Pancreas (tissue), 10 donors: ENCODE results near the gene NECAB3. TPM values are rescaled to one million over a fixed set of nuclear protein-coding genes. Genes with fewer than 3 reads are reported as not detected.

Source experiments
- ATAC-seq, 4 donors: fragments of 200-7000 bp; cut with Tn5 transposase; one replicate each; pipeline versions ENCODE4 v1.8.0 to v1.9.1; 2020; ENCODE audit warnings: mild to moderate bottlenecking in 4 of 4, moderate library complexity in 4 of 4
- DNase-seq, 6 donors: peaks; one replicate each; pipeline ENCODE4 v3.0.0-alpha.2; 2020
- FAIRE-seq: peaks from 2 replicates; lab custom pipeline; 2012; peaks lifted over from hg19 to GRCh38; lab: Jason Lieb, UNC
- H3K27ac ChIP-seq, 4 donors: fragments of 200-600 bp; sonication (generic); 1 replicate in 3 of 4; 2 replicates in 1 of 4; pipeline versions ENCODE4 v1.5.0 to v1.8.0; 2020
- H3K27me3 ChIP-seq, 4 donors: fragments of 200-600 bp; one replicate each; pipeline ENCODE4 v1.8.0; 2021
- H3K36me3 ChIP-seq, 3 donors: fragments of 200-600 bp; sonication (generic) in 1 of 3; one replicate each; pipeline versions ENCODE4 v1.5.0 to v1.8.0; 2020 to 2021
- H3K4me1 ChIP-seq, 3 donors: fragments of 200-600 bp; one replicate each; pipeline ENCODE4 v1.8.0; 2021
- H3K4me3 ChIP-seq, 4 donors: fragments of 200-600 bp; sonication (generic) in 2 of 4; one replicate each; pipeline versions ENCODE4 v1.5.0 to v1.8.0; 2020 to 2021
- H3K9me3 ChIP-seq, 4 donors: fragments of 200-600 bp; one replicate each; pipeline ENCODE4 v1.8.0; 2021
- CTCF ChIP-seq, 4 donors: fragments of 200-600 bp; sonication (generic) in 3 of 4; IDR thresholded peaks; one replicate each; pipeline versions ENCODE4 v1.5.0 to v1.8.0; 2021; ENCODE audit warnings: antibody characterized with exemption in 4 of 4
- WGBS, 2 donors: extraction: QIAGEN DNeasy Blood & Tissue Kit; methylation state at CpG; one replicate each; pipeline ENCODE4 v1.1.7; 2013; 5-methylcytosine and 5-hydroxymethylcytosine counted together
- intact Hi-C, 3 donors: fragments of 100-400 bp; cut with DNase I; formaldehyde crosslinking; loops; one replicate each; pipeline versions ENCODE4 v1.11.1 to v1.14.2; 2022
- polyA plus RNA-seq, 2 donors: library from polyadenylated mRNA; stranded (reverse); fragments of 200-250 nt; gene quantifications; one replicate each; pipeline ENCODE4 v1.2.3, GENCODE V29; 2013
- total RNA-seq, 6 donors: library from RNA; stranded (reverse); fragmentation: NEBNext Ultra II Directional in 4 of 6; extraction: Animal tissue kit (Norgen Biotek cat#: 25700) in 4 of 6; gene quantifications; one replicate each; pipeline versions ENCODE4 v1.2.1 to v1.2.4, GENCODE V29; 2021 to 2023
- donor health status: healthy with polysubstance abuse.
- donor health status: DM: no; HTN: no; CAD: no; lungs with moderate emphysema.
- donor health status: DM: no; HTN: no; CAD: no.
- donor health status: control.
- donor health status: control.
- donor health status: Bipolar disorder and iron deficiency.
- donor health status: DM: yes; HTN: yes; CAD: no.
- donor health status: DM: no; HTN: no; CAD: no.
- donor health status: DM: no; HTN: no; CAD: no.
- donor health status: DM: yes; HTN: yes; CAD: no.

The NECAB3 gene
- total and polyA plus RNA-seq, 8 donors, result 15.8 to 40.0 (median 19.5) TPM

DNA sequence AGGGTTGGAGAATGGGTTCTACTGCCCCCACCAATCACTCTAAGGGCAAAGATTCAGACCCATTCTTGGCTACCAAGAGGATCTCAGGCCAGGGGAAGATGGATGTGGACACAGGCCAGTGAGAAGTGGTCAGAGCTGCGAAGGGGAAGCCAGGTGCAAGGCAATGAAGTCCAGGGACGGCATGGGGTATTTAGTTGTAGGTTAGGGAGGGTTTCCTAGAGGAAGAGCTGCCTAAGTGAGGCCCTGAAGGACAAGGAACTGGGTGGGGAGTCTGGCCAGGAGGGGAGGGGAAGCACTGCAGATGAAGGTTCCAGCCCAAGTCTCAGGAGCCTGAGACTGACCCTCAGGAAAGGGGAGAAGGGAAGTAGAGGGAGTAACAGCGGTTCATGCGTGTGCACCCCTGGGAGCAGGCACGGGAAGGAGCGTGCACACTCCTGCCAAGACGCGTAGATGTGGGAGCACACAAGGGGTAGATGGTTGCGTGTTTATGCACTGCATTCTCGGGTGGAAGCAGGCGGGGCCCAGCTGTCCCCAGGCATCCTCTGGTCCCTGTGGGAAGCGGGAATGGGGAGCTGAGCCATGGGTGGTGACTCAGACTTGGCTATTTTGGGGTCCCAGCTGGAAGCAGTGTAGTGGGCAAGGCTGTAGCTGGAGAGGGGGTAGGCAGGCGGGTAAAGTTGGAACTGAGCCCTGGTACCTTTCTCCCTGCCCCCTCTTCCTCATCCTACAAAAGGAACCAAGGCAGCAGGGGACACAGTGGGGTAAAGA, 4.2 kb downstream of the NECAB3 start:
- intact Hi-C loops, result loop anchor here in 2 of 3 donors (5.0 to 10.0 kb wide), 2 partner anchors 135 to 218 kb away; no protein-coding TSS in a partner anchor
- no peak for ATAC-seq

GRCh38 chr20:33669224-33669623, 5.0 kb downstream of the NECAB3 start:
- no peak overlapping the region for H3K27ac ChIP-seq
- 93% methylated on average over 5 of the region's 5 CpGs for WGBS, 2 donors

More for the DNA sequence above, 4.2 kb downstream of the NECAB3 start:
- WGBS, 2 donors, result 88 to 93% methylated on average over 13 of the region's 13 CpGs
- TF ChIP-seq CTCF (IDR thresholded peaks at IDR 0.05), result no peak
- H3K4me3 ChIP-seq, result no peak overlapping the region
- no peaks in the 10 kb centered on the region for H3K9me3 ChIP-seq
- FAIRE-seq, result no peak
- peak in 1 of 6 donors; percentile 62 for DNase-seq
- H3K27me3 ChIP-seq, result no peaks in the 10 kb centered on the region
- peaks cover 0 to 16% (median 7%) of the 10 kb centered on the region in 3 donors for H3K4me1 ChIP-seq
- no peaks in the 10 kb centered on the region for H3K36me3 ChIP-seq
- H3K27ac ChIP-seq, result no peak overlapping the region

GRCh38 chr20:33668466-33669155, 5.6 kb downstream of the NECAB3 start:
- 61 to 71% methylated on average over 13 of the region's 13 CpGs for WGBS, 2 donors
- no peak for DNase-seq
- no peak for FAIRE-seq

More at GRCh38 chr20:33669224-33669623, 5.0 kb downstream of the NECAB3 start:
- no peak for FAIRE-seq
- no peak for ATAC-seq
- intact Hi-C loops, result no loop called here
- TF ChIP-seq CTCF (IDR thresholded peaks at IDR 0.05), result no peak
- no peaks in the 10 kb centered on the region for H3K27me3 ChIP-seq
- H3K9me3 ChIP-seq, result no peaks in the 10 kb centered on the region
- H3K36me3 ChIP-seq, result no peaks in the 10 kb centered on the region
- no peak for DNase-seq
- no peak overlapping the region for H3K4me3 ChIP-seq
- H3K4me1 ChIP-seq, result peaks cover 0 to 20% (median 7%) of the 10 kb centered on the region in 3 donors

GRCh38 chr20:33667676-33668465, 6.4 kb downstream of the NECAB3 start:
- ATAC-seq, result peak; percentile 61 to 77 (median 72)
- FAIRE-seq, result no peak
- Histone ChIP-seq H3K27me3 (no peaks in the 10 kb centered on the region), H3K36me3 (no peaks in the 10 kb centered on the region), H3K9me3 (no peaks in the 10 kb centered on the region), H3K4me3 (peak overlapping the region; percentile 39 to 75 (median 45)), H3K27ac (peak overlapping the region; percentile 79 to 96 (median 92)), H3K4me1 (peaks cover 0 to 17% (median 7%) of the 10 kb centered on the region in 3 donors)
- DNase-seq, result peak; percentile 75 to 95 (median 87)
- TF ChIP-seq CTCF (IDR thresholded peaks at IDR 0.05), result peak; percentile 70 to 87 (median 86)
- 2 to 20% methylated on average over 45 to 47 of the region's 47 CpGs for WGBS, 2 donors
- intact Hi-C loops, result no loop called here

More at GRCh38 chr20:33668466-33669155, 5.6 kb downstream of the NECAB3 start:
- TF ChIP-seq CTCF (IDR thresholded peaks at IDR 0.05), result no peak
- H3K4me1 ChIP-seq, result peaks cover 0 to 23% (median 7%) of the 10 kb centered on the region in 3 donors
- H3K27ac ChIP-seq, result no peak overlapping the region
- intact Hi-C loops, result no loop called here
- no peaks in the 10 kb centered on the region for H3K9me3 ChIP-seq
- no peak for ATAC-seq
- H3K27me3 ChIP-seq, result no peaks in the 10 kb centered on the region
- H3K36me3 ChIP-seq, result no peaks in the 10 kb centered on the region
- peak overlapping the region in 1 of 4 donors; percentile 75 for H3K4me3 ChIP-seq
